Effector memory CD8-positive, alpha-beta T cell (primary cell): Measurements from ENCODE around the gene CDKAL1.
A peak's percentile ranks its signal among the peaks of the same experiment; 100 is the strongest.

Source experiments
- ATAC-seq: fragments of 150-1000 bp; cut with Tn5 transposase; replicated peaks from 2 replicates; pipeline ENCODE4 v1.10.0; 2021; ENCODE audit warnings: mild to moderate bottlenecking, moderate library complexity
- DNase-seq, 3 experiments: peaks; one replicate each; pipeline ENCODE4 v3.0.0; 2021
- H3K27ac Mint-ChIP-seq, 2 donors: one replicate each; pipeline ENCODE4 v1.8.0; 2022; ENCODE audit warnings: mild to moderate bottlenecking in 2 of 2, mixed read lengths in 2 of 2, moderate library complexity in 2 of 2
- H3K27me3 Mint-ChIP-seq, 2 donors: one replicate each; pipeline ENCODE4 v1.8.0; 2022; ENCODE audit warnings: mixed read lengths in 2 of 2
- H3K36me3 Mint-ChIP-seq: one replicate; pipeline ENCODE4 v1.8.0; 2022; ENCODE audit warnings: mild to moderate bottlenecking, moderate library complexity, mixed read lengths; ENCODE audit not compliant: insufficient read depth
- H3K4me1 Mint-ChIP-seq, 2 donors: one replicate each; pipeline ENCODE4 v1.8.0; 2022; ENCODE audit warnings: low read depth in 2 of 2, mixed read lengths in 2 of 2
- H3K4me3 Mint-ChIP-seq, 2 donors: one replicate each; pipeline ENCODE4 v1.8.0; 2022; ENCODE audit warnings: mild to moderate bottlenecking in 2 of 2, mixed read lengths in 2 of 2, moderate library complexity in 2 of 2
- H3K9me3 Mint-ChIP-seq, 2 donors: one replicate each; pipeline ENCODE4 v1.8.0; 2022; ENCODE audit warnings: mixed read lengths in 2 of 2

The CDKAL1 gene

DNA sequence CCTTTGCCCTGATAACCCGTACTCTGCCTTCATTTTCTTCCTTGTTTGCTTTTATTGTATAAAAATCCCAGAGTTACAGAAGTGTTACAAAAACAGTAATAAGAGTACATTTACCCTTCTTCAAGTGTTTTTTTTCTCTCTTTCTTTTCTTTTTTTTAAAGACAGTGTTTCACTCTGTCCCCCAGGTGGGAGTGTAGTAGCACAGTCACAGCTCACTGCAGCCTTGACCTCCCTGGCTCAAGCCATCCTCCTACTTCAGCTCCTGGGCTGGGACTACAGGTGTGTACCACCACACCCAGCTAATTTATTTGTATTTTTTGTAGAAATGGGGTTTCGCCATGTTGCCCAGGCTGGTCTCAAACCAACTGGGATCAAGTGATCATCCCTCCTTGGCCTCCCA, 402.7 kb downstream of the CDKAL1 start:
- Mint-ChIP-seq H3K27me3 (no peaks in the 10 kb centered on the region), H3K9me3 (no peaks in the 10 kb centered on the region), H3K27ac (no peak overlapping the region), H3K4me1 (peaks cover 0 to under 1% of the 10 kb centered on the region in 2 donors), H3K4me3 (no peak overlapping the region), H3K36me3 (no peaks in the 10 kb centered on the region)
- ATAC-seq: no peak
- no peak for DNase-seq

DNA sequence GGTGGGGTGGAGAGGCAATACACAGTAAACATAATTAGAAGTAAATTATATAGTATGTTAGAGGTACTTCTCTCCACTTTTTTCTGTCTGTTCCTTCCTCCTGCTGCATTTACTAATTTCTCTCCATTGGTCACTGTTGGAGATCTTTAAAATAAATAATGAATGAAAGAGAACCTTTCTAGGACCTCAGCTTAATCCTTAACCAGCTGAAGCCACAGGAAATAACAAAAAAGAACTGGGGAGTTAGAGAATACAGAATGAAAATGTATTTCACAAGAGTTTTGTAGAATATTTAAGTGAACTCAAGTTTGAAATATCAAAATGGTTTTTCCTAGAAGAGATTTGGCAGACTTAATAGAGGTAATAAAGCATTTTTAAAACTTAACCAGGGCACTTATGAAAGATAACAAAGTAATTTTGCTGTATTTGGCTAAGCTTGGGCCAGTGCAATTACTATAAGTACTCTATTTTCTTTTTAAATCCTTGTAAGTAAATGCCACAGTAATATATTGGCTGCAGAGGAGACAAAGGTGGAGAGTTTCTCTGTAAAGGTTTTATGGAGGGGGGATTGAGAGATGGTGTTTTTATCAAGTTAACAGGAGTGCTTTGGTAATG, 405.0 kb downstream of the CDKAL1 start:
- no peaks in the 10 kb centered on the region for H3K27me3 Mint-ChIP-seq
- H3K9me3 Mint-ChIP-seq: no peaks in the 10 kb centered on the region
- no peak for ATAC-seq
- DNase-seq: no peak
- no peak overlapping the region for H3K27ac Mint-ChIP-seq
- H3K36me3 Mint-ChIP-seq: peaks cover 3% of the 10 kb centered on the region
- peaks cover 0 to 4% of the 10 kb centered on the region in 2 donors for H3K4me1 Mint-ChIP-seq
- H3K4me3 Mint-ChIP-seq: no peak overlapping the region

DNA sequence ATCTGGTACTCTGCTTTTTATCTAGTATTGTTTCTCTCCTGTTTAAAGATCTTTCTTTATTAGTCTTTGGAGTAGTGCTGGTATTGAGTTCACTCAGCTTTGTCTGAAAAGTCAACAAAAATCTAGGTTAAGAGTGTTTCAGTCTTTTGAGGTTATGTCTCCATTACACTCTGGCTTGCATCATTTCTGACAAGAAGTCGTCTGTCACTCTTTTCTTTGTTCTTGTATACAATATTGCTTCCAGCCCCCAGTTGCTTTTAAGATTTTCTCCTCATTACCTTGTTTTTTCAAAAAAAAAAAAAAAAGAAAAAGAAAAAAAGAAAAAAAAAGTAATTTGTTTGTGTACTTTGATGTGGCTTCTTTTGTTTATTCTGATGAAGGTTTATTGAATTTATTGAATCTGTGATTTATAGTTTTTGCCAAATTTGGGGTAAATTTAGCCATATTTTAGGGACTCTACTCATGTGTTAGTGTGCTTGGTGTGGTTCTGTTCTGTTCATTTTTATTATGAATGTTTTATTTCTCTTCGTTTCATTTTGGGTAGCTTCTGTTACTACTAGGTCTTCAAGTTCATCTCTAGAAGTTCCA, 408.9 kb downstream of the CDKAL1 start:
- peaks cover 2 to 8% of the 10 kb centered on the region in 2 donors for H3K4me1 Mint-ChIP-seq
- no peaks in the 10 kb centered on the region for H3K27me3 Mint-ChIP-seq
- no peak overlapping the region for H3K4me3 Mint-ChIP-seq
- DNase-seq (no peak), ATAC-seq (no peak)
- H3K27ac Mint-ChIP-seq: peak overlapping the region in 1 of 2 donors; percentile 69
- peaks cover 3% of the 10 kb centered on the region for H3K36me3 Mint-ChIP-seq
- no peaks in the 10 kb centered on the region for H3K9me3 Mint-ChIP-seq

DNA sequence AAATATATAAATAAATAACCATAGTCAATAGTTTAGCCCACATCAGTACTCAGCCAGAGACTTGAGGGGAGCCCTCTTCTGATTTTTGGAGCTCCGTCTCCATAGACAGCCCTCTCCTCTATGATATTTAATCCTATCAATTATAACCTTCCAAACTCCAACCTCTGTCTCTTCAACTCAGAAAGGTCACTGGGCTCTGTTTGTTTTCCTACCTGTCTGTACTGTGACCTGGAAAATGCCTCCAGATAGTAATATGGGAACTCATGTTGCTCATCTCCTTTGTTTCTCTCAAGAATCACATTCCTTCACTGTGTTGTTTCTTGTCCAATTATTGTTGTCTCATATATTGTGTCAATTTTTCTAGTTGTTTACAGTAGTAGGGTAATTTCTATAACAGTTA, 409.7 kb downstream of the CDKAL1 start:
- H3K4me1 Mint-ChIP-seq: peaks cover 2 to 8% of the 10 kb centered on the region in 2 donors
- H3K36me3 Mint-ChIP-seq: peaks cover 3% of the 10 kb centered on the region
- DNase-seq (no peak), ATAC-seq (no peak)
- H3K4me3 Mint-ChIP-seq: no peak overlapping the region
- H3K9me3 Mint-ChIP-seq: no peaks in the 10 kb centered on the region
- peak overlapping the region in 1 of 2 donors; percentile 69 for H3K27ac Mint-ChIP-seq
- H3K27me3 Mint-ChIP-seq: no peaks in the 10 kb centered on the region

DNA sequence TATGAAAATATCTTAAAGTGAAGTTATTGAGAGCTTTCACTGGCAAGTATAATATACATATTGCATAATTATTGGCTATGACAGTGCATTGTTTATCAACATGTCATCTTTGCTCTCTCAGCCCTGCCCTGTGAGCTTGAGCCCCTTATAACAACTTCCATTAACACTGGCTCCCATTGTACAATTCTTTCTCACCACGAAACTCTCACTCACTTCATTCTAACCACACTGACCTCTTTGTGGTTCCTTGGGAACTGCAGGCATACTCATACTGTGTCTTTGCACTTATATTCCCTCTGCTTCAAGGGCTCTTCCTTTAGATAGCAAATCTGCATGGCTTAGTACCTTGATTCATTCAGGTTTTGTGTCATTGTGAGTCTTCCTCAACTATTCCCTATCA, 411.8 kb downstream of the CDKAL1 start:
- no peaks in the 10 kb centered on the region for H3K27me3 Mint-ChIP-seq
- no peaks in the 10 kb centered on the region for H3K9me3 Mint-ChIP-seq
- peaks cover 2 to 8% of the 10 kb centered on the region in 2 donors for H3K4me1 Mint-ChIP-seq
- peaks cover 3% of the 10 kb centered on the region for H3K36me3 Mint-ChIP-seq
- ATAC-seq: peak; percentile 26
- no peak for DNase-seq
- H3K4me3 Mint-ChIP-seq: no peak overlapping the region
- peak overlapping the region in 1 of 2 donors; percentile 4 for H3K27ac Mint-ChIP-seq

DNA sequence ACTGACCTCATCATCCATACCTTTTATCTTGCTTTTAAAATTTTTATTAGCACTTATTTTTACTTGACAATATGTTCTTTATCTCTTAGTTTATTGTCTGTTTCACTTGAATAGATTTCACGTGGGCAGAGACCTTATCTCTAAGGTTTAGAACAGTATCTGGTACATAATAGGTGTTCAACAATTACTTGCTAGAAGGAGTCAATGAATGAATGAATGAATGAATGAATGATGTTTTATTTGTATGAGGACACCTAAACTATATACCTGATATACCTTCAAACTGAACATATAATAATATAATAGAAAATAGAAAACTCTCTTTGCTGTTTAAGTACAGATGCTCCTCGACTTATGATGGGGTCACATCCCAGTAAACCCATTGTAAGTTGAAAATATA, 412.6 kb downstream of the CDKAL1 start:
- H3K4me3 Mint-ChIP-seq: no peak overlapping the region
- no peak overlapping the region for H3K27ac Mint-ChIP-seq
- DNase-seq (no peak), ATAC-seq (no peak)
- H3K27me3 Mint-ChIP-seq: no peaks in the 10 kb centered on the region
- no peaks in the 10 kb centered on the region for H3K9me3 Mint-ChIP-seq
- H3K4me1 Mint-ChIP-seq: peaks cover 2 to 8% of the 10 kb centered on the region in 2 donors
- peaks cover 6% of the 10 kb centered on the region for H3K36me3 Mint-ChIP-seq

DNA sequence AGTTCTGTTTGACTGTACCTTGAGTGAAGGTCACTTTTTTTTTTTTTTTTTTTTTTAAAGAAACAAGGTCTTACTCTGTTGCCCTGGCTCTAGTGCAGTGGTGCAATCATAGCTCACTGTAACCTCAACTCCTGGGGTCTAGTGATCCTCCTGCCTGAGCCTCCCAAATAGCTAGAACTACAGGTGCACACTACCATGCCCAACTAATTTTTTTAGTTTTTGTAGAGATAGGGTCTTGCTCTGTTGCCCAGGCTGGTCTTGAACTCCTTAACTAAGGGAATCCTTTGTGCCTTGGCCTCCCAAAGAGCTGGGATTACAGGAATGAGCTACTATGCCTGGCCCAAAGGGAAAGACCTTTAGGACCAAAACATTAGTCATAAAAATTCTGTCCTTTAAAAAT, 413.7 kb downstream of the CDKAL1 start:
- Mint-ChIP-seq H3K36me3 (peaks cover 6% of the 10 kb centered on the region), H3K4me1 (peaks cover 2 to 8% of the 10 kb centered on the region in 2 donors), H3K4me3 (no peak overlapping the region), H3K27me3 (no peaks in the 10 kb centered on the region), H3K9me3 (no peaks in the 10 kb centered on the region), H3K27ac (no peak overlapping the region)
- DNase-seq (no peak), ATAC-seq (no peak)

GRCh38 chr6:20948556-20948955, 414.3 kb downstream of the CDKAL1 start:
- no peak overlapping the region for H3K4me3 Mint-ChIP-seq
- H3K9me3 Mint-ChIP-seq: no peaks in the 10 kb centered on the region
- H3K27ac Mint-ChIP-seq: no peak overlapping the region
- DNase-seq: no peak
- H3K36me3 Mint-ChIP-seq: peaks cover 4% of the 10 kb centered on the region
- ATAC-seq: no peak
- H3K4me1 Mint-ChIP-seq: peaks cover 2 to 5% of the 10 kb centered on the region in 2 donors
- H3K27me3 Mint-ChIP-seq: no peaks in the 10 kb centered on the region

DNA sequence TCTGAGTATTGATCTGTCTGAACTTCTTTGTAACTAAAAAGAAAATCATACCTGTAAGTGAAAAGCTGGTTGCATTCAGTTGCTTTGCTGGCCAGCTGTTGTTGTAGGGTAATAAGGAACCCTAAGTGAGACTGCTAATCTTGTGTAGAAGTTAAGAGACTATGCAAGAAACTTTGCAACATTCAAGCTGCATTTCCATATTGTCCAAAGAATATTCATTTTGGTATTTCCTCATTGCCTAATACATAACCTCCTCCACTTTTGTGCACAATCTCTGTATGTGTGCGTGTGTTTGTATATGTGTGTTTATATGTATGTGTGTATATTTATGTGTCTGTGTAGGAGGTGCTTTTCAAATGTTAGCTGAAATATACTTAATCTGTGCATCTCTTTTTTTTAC, 414.9 kb downstream of the CDKAL1 start:
- H3K9me3 Mint-ChIP-seq: no peaks in the 10 kb centered on the region
- no peak for ATAC-seq
- H3K27ac Mint-ChIP-seq: peak overlapping the region in 1 of 2 donors; percentile 16

DNA sequence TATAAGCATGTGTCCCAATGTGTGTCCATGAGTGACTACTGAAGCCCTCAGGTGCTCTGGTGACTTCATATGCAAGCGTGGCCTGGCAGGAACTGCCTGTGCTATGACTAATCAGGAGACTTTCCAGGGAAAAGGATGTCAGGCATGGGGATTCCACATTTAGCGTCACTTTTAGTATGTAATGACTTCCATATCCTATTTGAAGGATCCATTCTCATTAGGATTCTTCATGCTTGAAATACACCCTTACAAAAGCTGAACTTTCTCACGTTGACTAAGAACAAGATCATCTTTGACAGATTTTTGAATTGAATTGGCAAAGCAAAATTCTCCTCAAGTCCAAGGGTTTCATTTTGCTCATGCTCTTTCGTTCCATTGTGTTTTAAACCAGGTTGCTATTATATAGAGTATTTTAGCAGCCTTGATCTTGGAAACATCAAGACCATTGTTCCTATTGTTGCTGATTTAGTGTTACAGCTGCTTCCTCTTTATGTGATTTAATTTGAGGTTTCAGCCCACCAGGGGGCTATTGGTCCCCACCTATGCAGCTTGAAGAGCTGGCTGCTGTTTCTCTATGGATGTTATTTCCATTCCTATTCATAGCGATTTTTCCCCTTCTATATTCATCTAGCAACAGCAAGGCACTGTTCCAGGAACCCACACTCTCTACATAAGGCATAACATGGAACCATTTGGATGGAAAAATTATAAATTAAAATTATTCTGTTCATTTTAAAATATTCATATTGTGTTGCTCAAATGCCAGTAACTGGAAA, 418.6 kb downstream of the CDKAL1 start:
- H3K4me1 Mint-ChIP-seq: no peaks in the 10 kb centered on the region
- DNase-seq: no peak
- no peaks in the 10 kb centered on the region for H3K9me3 Mint-ChIP-seq
- H3K36me3 Mint-ChIP-seq: peaks cover 6% of the 10 kb centered on the region
- H3K4me3 Mint-ChIP-seq: no peak overlapping the region
- no peak overlapping the region for H3K27ac Mint-ChIP-seq
- no peak for ATAC-seq
- no peaks in the 10 kb centered on the region for H3K27me3 Mint-ChIP-seq

More for the DNA sequence above, 414.9 kb downstream of the CDKAL1 start:
- peaks cover 4% of the 10 kb centered on the region for H3K36me3 Mint-ChIP-seq
- H3K4me1 Mint-ChIP-seq: peaks cover 2 to 4% of the 10 kb centered on the region in 2 donors
- H3K27me3 Mint-ChIP-seq: no peaks in the 10 kb centered on the region
- no peak overlapping the region for H3K4me3 Mint-ChIP-seq
- DNase-seq: no peak

DNA sequence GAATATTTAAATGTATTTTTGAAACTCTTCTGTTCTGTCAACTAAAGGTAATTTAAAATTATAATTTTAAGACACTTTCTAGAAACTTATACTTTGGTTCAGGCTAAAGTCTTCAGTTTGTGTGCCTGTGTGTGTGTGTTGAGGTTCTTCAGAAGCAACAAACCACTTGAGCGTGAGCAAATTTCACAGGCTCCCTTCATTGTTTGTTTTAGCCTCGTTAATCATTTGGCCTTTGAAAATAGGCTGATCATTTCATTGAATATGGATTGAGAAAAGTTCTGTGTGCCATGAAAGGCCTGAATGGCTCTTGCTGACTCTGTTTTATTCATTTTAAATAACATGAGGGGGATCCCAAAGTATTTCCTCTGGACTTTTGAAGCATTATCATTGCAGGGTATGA, 420.1 kb downstream of the CDKAL1 start:
- DNase-seq (no peak), ATAC-seq (no peak)
- Mint-ChIP-seq H3K27me3 (no peaks in the 10 kb centered on the region), H3K9me3 (no peaks in the 10 kb centered on the region), H3K4me3 (no peak overlapping the region), H3K27ac (no peak overlapping the region), H3K36me3 (peaks cover 6% of the 10 kb centered on the region), H3K4me1 (peaks cover 0 to 4% of the 10 kb centered on the region in 2 donors)

- Mint-ChIP-seq H3K27ac (no peak overlapping the region), H3K4me1 (peaks cover 0 to 4% of the 10 kb centered on the region in 2 donors), H3K27me3 (no peaks in the 10 kb centered on the region), H3K9me3 (no peaks in the 10 kb centered on the region), H3K4me3 (no peak overlapping the region), H3K36me3 (peaks cover 6% of the 10 kb centered on the region)
- no peak for DNase-seq
- ATAC-seq: no peak
Measured at GRCh38 chr6:20955131-20955530, 420.9 kb downstream of the CDKAL1 start.

GRCh38 chr6:20955751-20956150, 421.5 kb downstream of the CDKAL1 start:
- Mint-ChIP-seq H3K36me3 (peaks cover 6% of the 10 kb centered on the region), H3K4me3 (no peak overlapping the region), H3K4me1 (peaks cover 0 to 4% of the 10 kb centered on the region in 2 donors), H3K27me3 (no peaks in the 10 kb centered on the region), H3K27ac (no peak overlapping the region), H3K9me3 (no peaks in the 10 kb centered on the region)
- DNase-seq (no peak), ATAC-seq (no peak)

DNA sequence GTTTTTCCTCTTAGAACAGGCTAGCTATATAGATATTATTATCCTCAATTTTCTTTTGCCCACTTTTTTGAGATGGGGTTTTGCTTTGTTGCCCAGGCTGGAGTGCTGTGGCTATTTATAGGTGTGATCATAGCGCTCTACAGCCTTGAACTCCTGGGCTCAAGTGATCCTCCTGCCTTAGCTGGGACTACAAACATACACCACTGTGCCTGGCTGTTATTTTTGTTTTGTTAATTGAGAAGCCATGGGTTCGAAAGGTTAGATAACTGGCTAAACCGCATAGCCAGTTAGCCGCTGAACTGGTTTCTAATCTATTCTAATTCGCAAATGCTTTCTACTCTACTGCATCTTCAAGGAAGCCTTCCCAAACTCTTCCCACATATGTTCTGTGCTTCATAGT, 425.8 kb downstream of the CDKAL1 start:
- Mint-ChIP-seq H3K36me3 (peaks cover 8% of the 10 kb centered on the region), H3K4me3 (no peak overlapping the region), H3K9me3 (no peaks in the 10 kb centered on the region), H3K4me1 (peaks cover 0 to 4% of the 10 kb centered on the region in 2 donors), H3K27me3 (no peaks in the 10 kb centered on the region), H3K27ac (no peak overlapping the region)
- ATAC-seq (no peak), DNase-seq (no peak)
